ENCODE data around the gene PSMD7. TPM values are rescaled to one million over a fixed set of nuclear protein-coding genes. Genes with fewer than 3 reads are reported as not detected.

Gene PSMD7
- total RNA-seq, 1 donor from 2014 or later, result 59.7 TPM

GRCh38 chr16:74257061-74257460, 39.6 kb upstream of the PSMD7 start:
- Histone ChIP-seq H3K4me3 (no peak overlapping the region), H3K27ac (no peak overlapping the region), H3K36me3 (no peaks in the 10 kb centered on the region), H3K9me3 (no peaks in the 10 kb centered on the region), H3K4me1 (no peaks in the 10 kb centered on the region), H3K27me3 (no peaks in the 10 kb centered on the region)
- DNase-seq (no peak), ATAC-seq (no peak)
- TF ChIP-seq, protein P1, sequence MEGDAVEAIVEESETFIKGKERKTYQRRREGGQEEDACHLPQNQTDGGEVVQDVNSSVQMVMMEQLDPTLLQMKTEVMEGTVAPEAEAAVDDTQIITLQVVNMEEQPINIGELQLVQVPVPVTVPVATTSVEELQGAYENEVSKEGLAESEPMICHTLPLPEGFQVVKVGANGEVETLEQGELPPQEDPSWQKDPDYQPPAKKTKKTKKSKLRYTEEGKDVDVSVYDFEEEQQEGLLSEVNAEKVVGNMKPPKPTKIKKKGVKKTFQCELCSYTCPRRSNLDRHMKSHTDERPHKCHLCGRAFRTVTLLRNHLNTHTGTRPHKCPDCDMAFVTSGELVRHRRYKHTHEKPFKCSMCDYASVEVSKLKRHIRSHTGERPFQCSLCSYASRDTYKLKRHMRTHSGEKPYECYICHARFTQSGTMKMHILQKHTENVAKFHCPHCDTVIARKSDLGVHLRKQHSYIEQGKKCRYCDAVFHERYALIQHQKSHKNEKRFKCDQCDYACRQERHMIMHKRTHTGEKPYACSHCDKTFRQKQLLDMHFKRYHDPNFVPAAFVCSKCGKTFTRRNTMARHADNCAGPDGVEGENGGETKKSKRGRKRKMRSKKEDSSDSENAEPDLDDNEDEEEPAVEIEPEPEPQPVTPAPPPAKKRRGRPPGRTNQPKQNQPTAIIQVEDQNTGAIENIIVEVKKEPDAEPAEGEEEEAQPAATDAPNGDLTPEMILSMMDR (IDR thresholded peaks at IDR 0.05), result no peak
- intact Hi-C loops (cut with DNase I), result no loop called here

- Histone ChIP-seq H3K9me3 (no peaks in the 10 kb centered on the region), H3K4me3 (no peak overlapping the region), H3K27me3 (no peaks in the 10 kb centered on the region), H3K4me1 (no peaks in the 10 kb centered on the region), H3K27ac (no peak overlapping the region), H3K36me3 (no peaks in the 10 kb centered on the region)
- TF ChIP-seq, protein P1 (IDR thresholded peaks at IDR 0.05), result no peak
- ATAC-seq (no peak), DNase-seq (no peak)
- intact Hi-C loops (cut with DNase I), result no loop called here
Observed at GRCh38 chr16:74261068-74261467, 35.5 kb upstream of the PSMD7 start.

DNA sequence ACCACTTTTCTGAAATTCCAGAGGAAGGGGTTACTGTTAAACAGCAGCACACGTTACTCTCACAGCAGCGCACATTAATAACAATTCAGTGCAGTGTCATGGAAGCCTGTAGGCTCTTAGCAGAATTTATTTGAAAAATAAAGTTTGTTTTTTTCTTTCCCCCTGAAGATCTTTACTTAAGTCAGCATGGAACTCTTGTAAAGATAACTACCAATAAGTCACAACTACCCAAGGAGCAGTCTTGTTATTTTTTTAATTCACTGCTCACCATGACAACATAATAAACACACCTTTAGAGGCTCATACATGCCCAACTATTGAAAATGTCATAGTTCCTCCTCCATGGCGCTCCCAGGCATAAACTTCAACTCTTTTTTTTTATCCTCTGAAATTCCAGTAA, 31.8 kb upstream of the PSMD7 start:
- no peaks in the 10 kb centered on the region for H3K36me3 ChIP-seq
- no peak overlapping the region for H3K27ac ChIP-seq
- intact Hi-C loops (cut with DNase I), result no loop called here
- ATAC-seq (no peak), DNase-seq (no peak)
- H3K4me3 ChIP-seq, result no peak overlapping the region
- H3K9me3 ChIP-seq, result no peaks in the 10 kb centered on the region
- H3K27me3 ChIP-seq, result no peaks in the 10 kb centered on the region
- TF ChIP-seq, protein P1 (IDR thresholded peaks at IDR 0.05), result no peak
- no peaks in the 10 kb centered on the region for H3K4me1 ChIP-seq

GRCh38 chr16:74268372-74268782, 28.2 kb upstream of the PSMD7 start:
- no peaks in the 10 kb centered on the region for H3K36me3 ChIP-seq
- no peaks in the 10 kb centered on the region for H3K27me3 ChIP-seq
- H3K27ac ChIP-seq, result no peak overlapping the region
- ATAC-seq, result no peak
- TF ChIP-seq, protein P1 (IDR thresholded peaks at IDR 0.05), result no peak
- H3K9me3 ChIP-seq, result no peaks in the 10 kb centered on the region
- H3K4me3 ChIP-seq, result no peak overlapping the region
- H3K4me1 ChIP-seq, result no peaks in the 10 kb centered on the region
- intact Hi-C loops (cut with DNase I), result no loop called here
- no peak for DNase-seq

- Histone ChIP-seq H3K4me1 (no peaks in the 10 kb centered on the region), H3K36me3 (no peaks in the 10 kb centered on the region), H3K27ac (no peak overlapping the region), H3K4me3 (no peak overlapping the region), H3K9me3 (no peaks in the 10 kb centered on the region), H3K27me3 (no peaks in the 10 kb centered on the region)
- TF ChIP-seq, protein P1 (IDR thresholded peaks at IDR 0.05), result no peak
- ATAC-seq, result no peak
- intact Hi-C loops (cut with DNase I), result no loop called here
- DNase-seq, result no peak
Observed at GRCh38 chr16:74271872-74272271, 24.7 kb upstream of the PSMD7 start.

DNA sequence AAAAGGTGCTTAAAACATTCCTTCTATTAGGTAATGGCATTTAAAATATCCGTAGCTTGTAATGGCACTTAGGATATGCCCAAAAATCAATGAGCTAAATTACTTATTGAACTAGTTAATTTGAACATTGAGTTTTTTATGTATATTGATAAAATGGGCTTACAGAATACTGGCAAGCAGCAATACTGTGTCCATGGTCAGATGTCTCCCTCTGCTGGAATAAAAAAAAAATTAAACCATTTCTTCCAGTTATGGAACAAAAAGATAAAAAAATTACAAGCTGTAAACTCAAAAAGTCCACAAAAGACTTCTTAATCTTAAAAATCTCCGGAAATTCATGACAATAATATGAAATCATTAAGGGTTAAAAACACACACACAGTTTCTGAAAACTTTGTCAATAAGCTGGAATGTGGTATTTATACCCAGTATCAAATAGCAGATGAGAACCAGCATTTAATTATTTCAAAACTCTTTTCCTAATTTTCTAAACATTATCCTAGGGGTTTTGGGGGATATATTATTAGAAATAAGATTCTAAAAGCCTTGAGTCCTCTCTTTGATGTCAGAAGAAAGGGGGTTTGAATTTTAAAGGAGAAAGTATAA, 21.5 kb upstream of the PSMD7 start:
- no peak overlapping the region for H3K4me3 ChIP-seq
- TF ChIP-seq, protein P1 (IDR thresholded peaks at IDR 0.05), result peak; percentile 37
- no peaks in the 10 kb centered on the region for H3K36me3 ChIP-seq
- H3K9me3 ChIP-seq, result no peaks in the 10 kb centered on the region
- intact Hi-C loops (cut with DNase I), result no loop called here
- no peaks in the 10 kb centered on the region for H3K4me1 ChIP-seq
- no peak for DNase-seq
- no peak overlapping the region for H3K27ac ChIP-seq
- H3K27me3 ChIP-seq, result no peaks in the 10 kb centered on the region
- ATAC-seq, result no peak
